Left ventricle myocardium inferior (tissue), 1 donor: Measurements from ENCODE around the gene RASGRP4. TPM values are rescaled to one million over a fixed set of nuclear protein-coding genes. Genes with fewer than 3 reads are reported as not detected.

ENCODE experiments used
- DNase-seq: peaks from one replicate; pipeline ENCODE4 v3.0.0-alpha.2; 2020
- H3K27ac ChIP-seq: fragments of 200-600 bp; replicated peaks from 2 replicates; pipeline ENCODE4 v1.8.0; 2021
- H3K27me3 ChIP-seq: fragments of 200-600 bp; 2 replicates; pipeline ENCODE4 v1.8.0; 2021; ENCODE audit warnings: low read depth
- H3K36me3 ChIP-seq: fragments of 200-600 bp; 2 replicates; pipeline ENCODE4 v1.8.0; 2021
- H3K4me1 ChIP-seq: fragments of 200-600 bp; 2 replicates; pipeline ENCODE4 v1.8.0; 2021
- H3K4me3 ChIP-seq: fragments of 200-600 bp; 2 replicates; pipeline ENCODE4 v1.8.0; 2021; ENCODE audit warnings: mild to moderate bottlenecking, moderate library complexity
- H3K9me3 ChIP-seq: fragments of 200-600 bp; replicated peaks from 2 replicates; pipeline ENCODE4 v1.8.0; 2021
- CTCF ChIP-seq: fragments of 200-600 bp; IDR thresholded peaks from 2 replicates; pipeline ENCODE4 v1.8.0; 2021; ENCODE audit warnings: antibody characterized with exemption, mild to moderate bottlenecking, borderline replicate concordance
- intact Hi-C: fragments of 100-400 bp; cut with micrococcal nuclease; formaldehyde crosslinking; loops from one replicate; pipeline ENCODE4 v1.11.0; 2022
- total RNA-seq: library from RNA; stranded (reverse); fragmentation: NEBNext Ultra II Directional; extraction: Animal tissue kit (Norgen Biotek cat#: 25700); gene quantifications from one replicate; pipeline ENCODE4 v1.2.1, GENCODE V29; 2021
- donor health status: DM: no; HTN: yes; CAD: no; lungs with severe emphysema.

Gene RASGRP4
- total RNA-seq, 1 donor from 2014 or later = 1.5 TPM

- intact Hi-C loops = no loop called here
- Histone ChIP-seq H3K4me3 (no peak overlapping the region), H3K4me1 (no peaks in the 10 kb centered on the region), H3K27me3 (peaks cover 48% of the 10 kb centered on the region), H3K27ac (no peak overlapping the region), H3K36me3 (no peaks in the 10 kb centered on the region), H3K9me3 (no peaks in the 10 kb centered on the region)
- no peak for TF ChIP-seq CTCF
- no peak for DNase-seq
Observed at GRCh38 chr19:38458991-38459390, 33.0 kb upstream of the RASGRP4 start.

- Histone ChIP-seq H3K27me3 (peaks cover 40% of the 10 kb centered on the region), H3K9me3 (no peaks in the 10 kb centered on the region), H3K4me3 (no peak overlapping the region), H3K27ac (no peak overlapping the region), H3K36me3 (no peaks in the 10 kb centered on the region), H3K4me1 (no peaks in the 10 kb centered on the region)
- TF ChIP-seq CTCF = no peak
- intact Hi-C loops = no loop called here
- DNase-seq = no peak
Observed at GRCh38 chr19:38457690-38458405, 31.8 kb upstream of the RASGRP4 start.

GRCh38 chr19:38457202-38457601, 31.2 kb upstream of the RASGRP4 start:
- intact Hi-C loops = no loop called here
- H3K4me3 ChIP-seq = no peak overlapping the region
- DNase-seq = no peak
- peaks cover 36% of the 10 kb centered on the region for H3K27me3 ChIP-seq
- no peaks in the 10 kb centered on the region for H3K4me1 ChIP-seq
- no peaks in the 10 kb centered on the region for H3K9me3 ChIP-seq
- TF ChIP-seq CTCF = no peak
- H3K27ac ChIP-seq = no peak overlapping the region
- H3K36me3 ChIP-seq = no peaks in the 10 kb centered on the region

- Histone ChIP-seq H3K4me1 (no peaks in the 10 kb centered on the region), H3K36me3 (no peaks in the 10 kb centered on the region), H3K27me3 (peaks cover 17% of the 10 kb centered on the region), H3K27ac (no peak overlapping the region), H3K4me3 (no peak overlapping the region), H3K9me3 (no peaks in the 10 kb centered on the region)
- no peak for TF ChIP-seq CTCF
- intact Hi-C loops = no loop called here
- DNase-seq = no peak
Observed at GRCh38 chr19:38455031-38455430, 29.0 kb upstream of the RASGRP4 start.

- H3K4me3 ChIP-seq = no peak overlapping the region
- H3K4me1 ChIP-seq = no peaks in the 10 kb centered on the region
- H3K27me3 ChIP-seq = peaks cover 4% of the 10 kb centered on the region
- no peak for TF ChIP-seq CTCF
- H3K27ac ChIP-seq = no peak overlapping the region
- no peak for DNase-seq
- intact Hi-C loops = no loop called here
- no peaks in the 10 kb centered on the region for H3K36me3 ChIP-seq
- no peaks in the 10 kb centered on the region for H3K9me3 ChIP-seq
Observed at GRCh38 chr19:38453596-38453995, 27.6 kb upstream of the RASGRP4 start.
